IMR-90 (cell line): Measurements from ENCODE around the gene STX19. TPM values are rescaled to one million over a fixed set of nuclear protein-coding genes. Genes with fewer than 3 reads are reported as not detected.

Source experiments
- ATAC-seq: fragments of 200-7000 bp; cut with Tn5 transposase; 2 replicates; pipeline ENCODE4 v1.9.1; 2020; ENCODE audit warnings: low read depth, mild to moderate bottlenecking, moderate library complexity
- BruUV-seq: library from RNA; stranded (reverse); fragments of 400-500 nt; replicated peaks from 2 replicates; lab custom pipeline; 2021; lab: Mats Ljungman, UMichigan
- CTCF ChIA-PET: fragments of 300-600 bp; formaldehyde crosslinking; extraction: SDS; loops from one replicate; lab custom pipeline; 2021; ENCODE audit warnings: antibody characterized with exemption; lab: Yijun Ruan, JAX
- POLR2A ChIA-PET: fragments of 300-600 bp; sonication (Branson Sonifier 250); formaldehyde crosslinking; loops from one replicate; lab custom pipeline; 2022; ENCODE audit warnings: antibody characterized with exemption; ENCODE audit not compliant: unreplicated experiment; lab: Charles Lee
- DNase-seq: peaks from one replicate; pipeline ENCODE4 v3.0.0; 2013
- H2AFZ ChIP-seq: replicated peaks from 2 replicates; pipeline ENCODE3; 2013; ENCODE audit warnings: low read length, mild to moderate bottlenecking; ENCODE audit not compliant: poor library complexity
- H2AK5ac ChIP-seq: 2 replicates; pipeline ENCODE4 v1.6.1; 2013; ENCODE audit warnings: low read depth, low read length, inconsistent platforms
- H2AK9ac ChIP-seq: replicated peaks from 2 replicates; pipeline ENCODE3; 2013; ENCODE audit warnings: mild to moderate bottlenecking, low read depth, low read length, moderate library complexity; ENCODE audit not compliant: poor library complexity
- H2BK120ac ChIP-seq: 2 replicates; pipeline ENCODE4 v1.6.1; 2013; ENCODE audit warnings: low read depth, low read length, inconsistent platforms
- H2BK15ac ChIP-seq: 3 replicates; pipeline ENCODE4 v1.6.1; 2013; ENCODE audit warnings: low read depth, low read length, inconsistent platforms
- H2BK20ac ChIP-seq: 2 replicates; pipeline ENCODE4 v1.6.1; 2013; ENCODE audit warnings: low read depth, mild to moderate bottlenecking, inconsistent platforms, low read length, moderate library complexity
- H2BK5ac ChIP-seq: 2 replicates; pipeline ENCODE4 v1.6.1; 2013; ENCODE audit warnings: mild to moderate bottlenecking, low read depth, low read length, inconsistent platforms; ENCODE audit not compliant: poor library complexity, severe bottlenecking
- H3K14ac ChIP-seq: replicated peaks from 2 replicates; pipeline ENCODE4 v1.6.1; 2013; ENCODE audit warnings: low read depth, low read length, inconsistent platforms
- H3K18ac ChIP-seq: 2 replicates; pipeline ENCODE4 v1.6.1; 2013; ENCODE audit warnings: low read depth, low read length, control low read depth
- H3K23ac ChIP-seq: 2 replicates; pipeline ENCODE4 v1.6.1; 2013; ENCODE audit warnings: low read depth, low read length, inconsistent platforms
- H3K27ac ChIP-seq: 2 replicates; pipeline ENCODE4 v1.5.1; 2013; ENCODE audit warnings: mild to moderate bottlenecking, control low read depth, low read length; ENCODE audit not compliant: insufficient read depth
- H3K27me3 ChIP-seq: 2 replicates; pipeline ENCODE4 v1.6.1; 2013; ENCODE audit warnings: low read length; ENCODE audit not compliant: control insufficient read depth, insufficient read depth
- H3K36me3 ChIP-seq: 2 replicates; pipeline ENCODE4 v1.6.1; 2013; ENCODE audit warnings: low read length, mixed read lengths; ENCODE audit not compliant: control insufficient read depth, insufficient read depth
- H3K4ac ChIP-seq: 2 replicates; pipeline ENCODE4 v1.6.1; 2013; ENCODE audit warnings: low read depth, low read length, inconsistent platforms
- H3K4me1 ChIP-seq: 2 replicates; pipeline ENCODE4 v1.6.1; 2013; ENCODE audit warnings: low read length, mixed read lengths; ENCODE audit not compliant: control insufficient read depth, insufficient read depth
- H3K4me2 ChIP-seq: 2 replicates; pipeline ENCODE4 v1.6.1; 2013; ENCODE audit warnings: low read depth, mild to moderate bottlenecking, control low read depth, low read length, moderate library complexity
- H3K4me3 ChIP-seq: 2 replicates; pipeline ENCODE4 v1.5.1; 2013; ENCODE audit warnings: low read depth, mild to moderate bottlenecking, control low read depth, low read length, moderate library complexity; ENCODE audit not compliant: insufficient read depth
- H3K56ac ChIP-seq: 2 replicates; pipeline ENCODE4 v1.6.1; 2013; ENCODE audit warnings: low read length, inconsistent platforms; ENCODE audit not compliant: insufficient read depth; ENCODE audit errors: extremely low read depth
- H3K79me1 ChIP-seq, 2 experiments: 2 replicates each; pipeline ENCODE4 v1.6.1; 2013; ENCODE audit warnings: low read length in 2 of 2, inconsistent platforms in 1 of 2, low read depth in 1 of 2
- H3K9ac ChIP-seq: 2 replicates; pipeline ENCODE4 v1.6.1; 2013; ENCODE audit warnings: low read depth, low read length, control low read depth
- H3K9me1 ChIP-seq: 2 replicates; pipeline ENCODE4 v1.6.1; 2013; ENCODE audit warnings: low read length, inconsistent platforms; ENCODE audit not compliant: insufficient read depth
- H3K9me3 ChIP-seq: 2 replicates; pipeline ENCODE4 v1.6.1; 2013; ENCODE audit warnings: low read length; ENCODE audit not compliant: control insufficient read depth, insufficient read depth
- H4K20me1 ChIP-seq: 2 replicates; pipeline ENCODE4 v1.6.1; 2013; ENCODE audit warnings: low read length, inconsistent platforms; ENCODE audit not compliant: insufficient read depth
- H4K5ac ChIP-seq: 2 replicates; pipeline ENCODE4 v1.6.1; 2013; ENCODE audit warnings: mild to moderate bottlenecking, low read depth, low read length, control low read depth
- H4K8ac ChIP-seq, 2 experiments: 2 replicates each; pipeline ENCODE4 v1.6.1; 2013; ENCODE audit warnings: low read depth in 2 of 2, low read length in 2 of 2, control low read depth in 1 of 2, inconsistent platforms in 1 of 2
- H4K91ac ChIP-seq: 2 replicates; pipeline ENCODE4 v1.6.1; 2013; ENCODE audit warnings: low read depth, low read length, inconsistent platforms; ENCODE audit not compliant: insufficient read depth
- MAFK ChIP-seq: IDR thresholded peaks from 2 replicates; pipeline ENCODE4 v1.6.1; 2012; ENCODE audit warnings: low read depth, low read length, improper control_type of control experiment
- SMC3 ChIP-seq: fragments of 150-350 bp; IDR thresholded peaks from 2 replicates; pipeline ENCODE4 v1.6.1; 2016; ENCODE audit warnings: low read depth, mild to moderate bottlenecking, antibody characterized with exemption, low read length, moderate library complexity
- WGBS, 2 experiments: methylation state at CpG; one replicate each; pipeline versions ENCODE4 v1.1.5 to v1.1.7; 2013; ENCODE audit warnings: missing lambda C conversion rate in 2 of 2; ENCODE audit not compliant: insufficient read length in 1 of 2; ENCODE audit errors: extremely low coverage in 2 of 2; 5-methylcytosine and 5-hydroxymethylcytosine counted together
- dilution Hi-C: fragments of 300-500 bp; cut with HindIII; formaldehyde crosslinking; loops from one replicate; pipeline ENCODE4 v1.14.3; 2018; ENCODE audit warnings: low sequenced_read_pairs; ENCODE audit not compliant: unreplicated experiment
- in situ Hi-C: fragments of 300-500 bp; cut with MboI; formaldehyde crosslinking; loops from 3 replicates; pipeline ENCODE4 v1.14.3; 2019; ENCODE audit warnings: low sequenced_read_pairs, inconsistent platforms, mixed read lengths
- intact Hi-C: fragments of 100-400 bp; cut with micrococcal nuclease; formaldehyde crosslinking; loops from 2 replicates; pipeline ENCODE4 v1.10.0; 2022
- polyA plus RNA-seq, 3 experiments: library from polyadenylated mRNA; depleted of rRNA; stranded (reverse); fragments of >200 nt; gene quantifications; 2 replicates each; pipeline ENCODE4 v1.2.3, GENCODE V29; 2012; ENCODE audit warnings: low replicate concordance in 1 of 3
- total RNA-seq: library from RNA; depleted of rRNA; stranded (reverse); fragments of >200 nt; gene quantifications from 2 replicates; pipeline ENCODE4 v1.2.3, GENCODE V29; 2012

The STX19 gene
- total and polyA plus RNA-seq, 2 of the 4 experiments (the other 2 are of a cell fraction): not detected

- ChIA-PET CTCF (interaction anchor here (0.8 to 1.0 kb wide), 2 partner anchors 16 to 145 kb away, joined by 3 to 4 read pairs; no protein-coding TSS in a partner anchor), POLR2A (no interaction called here)
- Histone ChIP-seq H3K56ac (no peak overlapping the region), H3K4me3 (no peak overlapping the region), H3K9me1 (peaks cover 3% of the 10 kb centered on the region; the same call in 1 of the 2 replicates), H3K27me3 (no peaks in the 10 kb centered on the region), H2BK20ac (no peak overlapping the region), H2BK15ac (no peak overlapping the region), H3K27ac (no peak overlapping the region), H3K36me3 (no peaks in the 10 kb centered on the region), H2BK5ac (no peak overlapping the region), H2AFZ (no peak overlapping the region), H4K20me1 (no peaks in the 10 kb centered on the region), H2AK5ac (no peak overlapping the region), H4K5ac (no peak overlapping the region), H3K4me1 (peaks cover 4% of the 10 kb centered on the region), H3K4me2 (no peak overlapping the region; the same call in 1 of the 2 replicates), H3K23ac (no peak overlapping the region), H3K14ac (no peak overlapping the region), H2AK9ac (no peak overlapping the region), H3K79me1 (peaks cover 5 to 18% of the 10 kb centered on the region in 2 experiments; a peak in 3 of 4 replicates), H2BK120ac (no peak overlapping the region), H3K4ac (no peak overlapping the region), H4K8ac (no peak overlapping the region), H3K18ac (no peak overlapping the region; the same call in 1 of the 2 replicates), H4K91ac (no peak overlapping the region), H3K9me3 (no peaks in the 10 kb centered on the region), H3K9ac (no peak overlapping the region)
- dilution Hi-C loops: no loop called here
- no TSS peak for BruUV-seq
- intact Hi-C loops: no loop called here
- 90% methylated on average over 2 of the region's 9 CpGs; no CpG with 5 or more reads in 1 of the 2 experiments for WGBS, 2 experiments
- no peak for ATAC-seq
- no peak for TF ChIP-seq MAFK
- TF ChIP-seq SMC3: no peak
- no peak for DNase-seq
- in situ Hi-C loops: no loop called here
Observed at GRCh38 chr3:93988764-93989163, 39.6 kb downstream of the STX19 start.
